ENCODE results near the gene WNK3.

The WNK3 gene

GRCh38 chrX:54294306-54294705 lies 63.5 kb downstream of the WNK3 start:
- H3K4me1 ChIP-seq (ENCODE audit: insufficient read depth, low read length) = no peaks in the 10 kb centered on the region
- no peaks in the 10 kb centered on the region for H3K27me3 ChIP-seq (ENCODE audit: insufficient read depth, low read length)
- no peak overlapping the region for H2AFZ ChIP-seq (ENCODE audit: low read depth, low read length)
- H3K36me3 ChIP-seq (ENCODE audit: insufficient read depth, low read length) = peaks cover 21% of the 10 kb centered on the region
- no peaks in the 10 kb centered on the region for H3K9me3 ChIP-seq (ENCODE audit: low read length)
- no peak overlapping the region for H3K4me3 ChIP-seq (ENCODE audit: low read length)

GRCh38 chrX:54292755-54293154 lies 65.1 kb downstream of the WNK3 start:
- H3K36me3 ChIP-seq (ENCODE audit: insufficient read depth, low read length) = peaks cover 21% of the 10 kb centered on the region
- H3K4me1 ChIP-seq (ENCODE audit: insufficient read depth, low read length) = no peaks in the 10 kb centered on the region
- no peaks in the 10 kb centered on the region for H3K9me3 ChIP-seq (ENCODE audit: low read length)
- no peak overlapping the region for H2AFZ ChIP-seq (ENCODE audit: low read depth, low read length)
- H3K4me3 ChIP-seq (ENCODE audit: low read length) = no peak overlapping the region
- H3K27me3 ChIP-seq (ENCODE audit: insufficient read depth, low read length) = no peaks in the 10 kb centered on the region

GRCh38 chrX:54291758-54292157 lies 66.1 kb downstream of the WNK3 start:
- Histone ChIP-seq H3K4me1 (ENCODE audit: insufficient read depth, low read length) (no peaks in the 10 kb centered on the region), H3K9me3 (ENCODE audit: low read length) (no peaks in the 10 kb centered on the region), H2AFZ (ENCODE audit: low read depth, low read length) (no peak overlapping the region), H3K27me3 (ENCODE audit: insufficient read depth, low read length) (no peaks in the 10 kb centered on the region), H3K4me3 (ENCODE audit: low read length) (no peak overlapping the region), H3K36me3 (ENCODE audit: insufficient read depth, low read length) (peaks cover 19% of the 10 kb centered on the region)

- H3K36me3 ChIP-seq (ENCODE audit: insufficient read depth, low read length) = peaks cover 12% of the 10 kb centered on the region
- H3K4me3 ChIP-seq (ENCODE audit: low read length) = no peak overlapping the region
- H2AFZ ChIP-seq (ENCODE audit: low read depth, low read length) = no peak overlapping the region
- H3K4me1 ChIP-seq (ENCODE audit: insufficient read depth, low read length) = no peaks in the 10 kb centered on the region
- no peaks in the 10 kb centered on the region for H3K27me3 ChIP-seq (ENCODE audit: insufficient read depth, low read length)
- no peaks in the 10 kb centered on the region for H3K9me3 ChIP-seq (ENCODE audit: low read length)
Measured at GRCh38 chrX:54288968-54289367, 68.9 kb downstream of the WNK3 start.

DNA sequence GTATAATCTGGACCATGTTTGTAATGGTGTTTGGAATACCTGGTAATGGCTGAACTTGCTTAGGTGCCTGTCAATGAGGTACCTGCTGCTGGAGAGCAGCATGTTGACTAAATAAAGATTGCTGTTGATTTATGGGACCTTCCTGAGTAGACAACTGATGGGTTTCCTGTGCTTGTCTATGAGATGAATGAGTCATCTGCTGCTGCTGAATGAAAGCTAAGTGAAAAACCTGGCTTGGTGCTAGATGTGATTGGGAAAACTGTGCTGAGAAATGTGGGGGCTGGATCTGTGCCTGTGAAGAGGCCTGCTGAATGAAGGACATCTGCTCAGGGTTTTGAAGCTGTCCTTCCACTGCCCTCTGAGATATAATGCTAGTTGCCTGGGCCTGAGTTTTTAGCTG lies 69.6 kb downstream of the WNK3 start:
- Histone ChIP-seq H3K27me3 (ENCODE audit: insufficient read depth, low read length) (no peaks in the 10 kb centered on the region), H3K4me1 (ENCODE audit: insufficient read depth, low read length) (no peaks in the 10 kb centered on the region), H3K4me3 (ENCODE audit: low read length) (no peak overlapping the region), H3K9me3 (ENCODE audit: low read length) (no peaks in the 10 kb centered on the region), H2AFZ (ENCODE audit: low read depth, low read length) (no peak overlapping the region), H3K36me3 (ENCODE audit: insufficient read depth, low read length) (peaks cover 6% of the 10 kb centered on the region)

GRCh38 chrX:54281676-54282075 lies 76.2 kb downstream of the WNK3 start:
- H3K27me3 ChIP-seq (ENCODE audit: insufficient read depth, low read length) = no peaks in the 10 kb centered on the region
- no peaks in the 10 kb centered on the region for H3K4me1 ChIP-seq (ENCODE audit: insufficient read depth, low read length)
- H3K36me3 ChIP-seq (ENCODE audit: insufficient read depth, low read length) = no peaks in the 10 kb centered on the region
- no peak overlapping the region for H3K4me3 ChIP-seq (ENCODE audit: low read length)
- H2AFZ ChIP-seq (ENCODE audit: low read depth, low read length) = no peak overlapping the region
- H3K9me3 ChIP-seq (ENCODE audit: low read length) = no peaks in the 10 kb centered on the region

DNA sequence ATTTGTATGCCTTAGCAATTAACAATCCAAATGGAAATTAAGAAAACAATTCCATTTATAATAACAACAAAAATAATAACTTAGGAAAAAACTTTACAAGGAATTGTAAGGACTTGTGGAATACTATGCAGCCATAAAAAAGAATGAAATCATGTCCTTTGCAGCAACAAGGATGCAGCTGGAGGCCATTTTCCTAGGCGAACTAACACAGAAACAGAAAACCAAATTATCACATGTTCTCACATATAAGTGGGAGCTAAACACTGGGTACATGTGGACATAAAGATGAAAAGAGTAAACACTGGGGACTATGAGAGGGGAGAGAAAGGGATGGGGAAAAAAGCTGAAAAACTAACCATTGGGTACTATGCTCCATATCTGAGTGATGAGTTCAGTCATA lies 77.4 kb downstream of the WNK3 start:
- Histone ChIP-seq H3K36me3 (ENCODE audit: insufficient read depth, low read length) (no peaks in the 10 kb centered on the region), H2AFZ (ENCODE audit: low read depth, low read length) (no peak overlapping the region), H3K4me3 (ENCODE audit: low read length) (no peak overlapping the region), H3K4me1 (ENCODE audit: insufficient read depth, low read length) (no peaks in the 10 kb centered on the region), H3K9me3 (ENCODE audit: low read length) (no peaks in the 10 kb centered on the region), H3K27me3 (ENCODE audit: insufficient read depth, low read length) (no peaks in the 10 kb centered on the region)

DNA sequence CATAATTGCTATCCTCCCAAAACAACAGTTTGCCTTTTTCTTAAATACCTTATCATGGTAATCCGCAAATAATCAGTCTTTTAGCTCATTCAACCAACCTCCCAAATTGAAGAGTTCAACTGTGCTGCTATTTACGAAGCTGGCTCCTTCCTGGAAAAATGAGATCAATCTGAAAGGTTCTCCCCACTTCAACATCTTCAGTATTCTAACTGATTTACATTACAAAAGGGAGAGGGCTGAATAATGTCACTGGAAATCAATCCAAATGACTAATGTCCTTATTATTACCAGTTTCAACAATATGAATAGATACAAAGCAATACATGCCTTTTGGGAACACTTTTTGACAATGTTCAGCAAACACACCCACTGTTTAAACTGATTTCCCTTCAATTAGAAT lies 86.2 kb downstream of the WNK3 start:
- no peaks in the 10 kb centered on the region for H3K36me3 ChIP-seq (ENCODE audit: insufficient read depth, low read length)
- H3K27me3 ChIP-seq (ENCODE audit: insufficient read depth, low read length) = no peaks in the 10 kb centered on the region
- no peak overlapping the region for H3K4me3 ChIP-seq (ENCODE audit: low read length)
- no peaks in the 10 kb centered on the region for H3K9me3 ChIP-seq (ENCODE audit: low read length)
- H2AFZ ChIP-seq (ENCODE audit: low read depth, low read length) = no peak overlapping the region
- H3K4me1 ChIP-seq (ENCODE audit: insufficient read depth, low read length) = peaks cover 14% of the 10 kb centered on the region

GRCh38 chrX:54248309-54248708 lies 109.5 kb downstream of the WNK3 start:
- Histone ChIP-seq H2AFZ (ENCODE audit: low read depth, low read length) (no peak overlapping the region), H3K27me3 (ENCODE audit: insufficient read depth, low read length) (no peaks in the 10 kb centered on the region), H3K36me3 (ENCODE audit: insufficient read depth, low read length) (peaks cover 6% of the 10 kb centered on the region), H3K9me3 (ENCODE audit: low read length) (no peaks in the 10 kb centered on the region), H3K4me1 (ENCODE audit: insufficient read depth, low read length) (no peaks in the 10 kb centered on the region), H3K4me3 (ENCODE audit: low read length) (no peak overlapping the region)

GRCh38 chrX:54246866-54247265 lies 111.0 kb downstream of the WNK3 start:
- Histone ChIP-seq H3K4me3 (ENCODE audit: low read length) (no peak overlapping the region), H3K9me3 (ENCODE audit: low read length) (no peaks in the 10 kb centered on the region), H3K4me1 (ENCODE audit: insufficient read depth, low read length) (no peaks in the 10 kb centered on the region), H3K36me3 (ENCODE audit: insufficient read depth, low read length) (peaks cover 6% of the 10 kb centered on the region), H2AFZ (ENCODE audit: low read depth, low read length) (no peak overlapping the region), H3K27me3 (ENCODE audit: insufficient read depth, low read length) (no peaks in the 10 kb centered on the region)

DNA sequence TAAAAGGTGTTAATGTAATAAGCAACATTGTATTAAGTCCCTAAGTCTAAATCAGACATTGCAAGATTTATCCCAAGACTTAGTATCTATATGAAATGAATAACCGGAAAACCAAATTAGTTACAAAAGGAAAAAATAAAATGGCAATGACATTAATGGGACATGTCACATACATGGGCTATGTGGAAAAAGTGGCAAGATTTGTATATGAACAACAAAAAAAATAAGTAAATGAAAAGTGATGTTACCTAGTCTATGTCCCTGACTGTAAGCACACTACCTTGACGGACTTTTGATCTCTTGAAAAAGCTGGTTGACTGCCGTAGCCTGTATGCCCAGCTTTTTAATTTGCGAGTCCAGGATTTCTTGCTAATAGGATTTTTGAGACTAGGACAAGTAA lies 119.3 kb downstream of the WNK3 start:
- H3K9me3 ChIP-seq (ENCODE audit: low read length) = no peaks in the 10 kb centered on the region
- H3K4me3 ChIP-seq (ENCODE audit: low read length) = no peak overlapping the region
- H3K36me3 ChIP-seq (ENCODE audit: insufficient read depth, low read length) = peaks cover 9% of the 10 kb centered on the region
- H2AFZ ChIP-seq (ENCODE audit: low read depth, low read length) = no peak overlapping the region
- H3K27me3 ChIP-seq (ENCODE audit: insufficient read depth, low read length) = no peaks in the 10 kb centered on the region
- H3K4me1 ChIP-seq (ENCODE audit: insufficient read depth, low read length) = no peaks in the 10 kb centered on the region

DNA sequence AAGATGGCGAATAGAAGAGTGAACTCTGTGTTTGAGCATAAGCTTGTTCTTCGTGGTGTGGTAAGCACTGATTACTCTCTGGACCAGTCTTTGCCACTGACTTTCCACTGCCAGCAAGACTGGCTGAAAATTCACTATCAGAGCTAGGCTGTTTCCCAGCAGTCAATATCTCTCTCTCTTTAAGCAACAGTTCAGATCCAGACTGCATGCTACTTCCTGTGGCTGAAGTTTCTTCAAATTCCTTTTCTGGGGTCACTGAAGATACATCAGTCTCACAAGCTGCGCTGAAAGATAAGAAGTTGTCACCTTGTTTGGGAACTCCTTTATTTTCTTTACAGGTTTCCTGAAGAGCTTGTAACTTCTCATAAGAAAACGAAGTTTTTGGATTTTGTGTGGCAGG lies 120.8 kb downstream of the WNK3 start:
- no peaks in the 10 kb centered on the region for H3K27me3 ChIP-seq (ENCODE audit: insufficient read depth, low read length)
- no peaks in the 10 kb centered on the region for H3K9me3 ChIP-seq (ENCODE audit: low read length)
- H3K4me1 ChIP-seq (ENCODE audit: insufficient read depth, low read length) = no peaks in the 10 kb centered on the region
- no peak overlapping the region for H3K4me3 ChIP-seq (ENCODE audit: low read length)
- no peak overlapping the region for H2AFZ ChIP-seq (ENCODE audit: low read depth, low read length)
- H3K36me3 ChIP-seq (ENCODE audit: insufficient read depth, low read length) = peaks cover 12% of the 10 kb centered on the region

- H3K9me3 ChIP-seq (ENCODE audit: low read length) = no peaks in the 10 kb centered on the region
- no peak overlapping the region for H3K4me3 ChIP-seq (ENCODE audit: low read length)
- H3K27me3 ChIP-seq (ENCODE audit: insufficient read depth, low read length) = no peaks in the 10 kb centered on the region
- peaks cover 9% of the 10 kb centered on the region for H3K36me3 ChIP-seq (ENCODE audit: insufficient read depth, low read length)
- H3K4me1 ChIP-seq (ENCODE audit: insufficient read depth, low read length) = no peaks in the 10 kb centered on the region
- no peak overlapping the region for H2AFZ ChIP-seq (ENCODE audit: low read depth, low read length)
Measured at GRCh38 chrX:54230435-54231148, 127.3 kb downstream of the WNK3 start.

DNA sequence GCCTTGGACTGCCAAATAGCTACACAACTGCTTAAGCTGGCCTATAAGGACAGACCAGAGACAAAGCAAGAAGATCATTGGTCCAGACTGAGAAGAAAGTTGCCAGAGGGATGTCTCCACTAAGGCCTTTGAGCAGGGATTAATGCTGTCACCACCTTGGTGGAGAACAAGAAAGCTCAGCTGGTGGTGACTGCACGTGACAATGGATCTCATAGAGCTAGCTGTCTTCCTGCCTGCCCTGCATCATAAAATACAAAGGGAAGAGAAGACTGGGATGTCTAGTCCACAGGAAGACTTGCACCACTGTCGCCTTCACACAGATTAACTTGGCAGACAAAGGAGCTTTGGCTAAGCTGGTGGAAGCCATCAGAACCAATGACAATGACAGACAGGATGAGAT lies 134.3 kb downstream of the WNK3 start:
- Histone ChIP-seq H3K27me3 (ENCODE audit: insufficient read depth, low read length) (no peaks in the 10 kb centered on the region), H3K9me3 (ENCODE audit: low read length) (no peaks in the 10 kb centered on the region), H2AFZ (ENCODE audit: low read depth, low read length) (no peak overlapping the region), H3K36me3 (ENCODE audit: insufficient read depth, low read length) (no peaks in the 10 kb centered on the region), H3K4me3 (ENCODE audit: low read length) (no peak overlapping the region), H3K4me1 (ENCODE audit: insufficient read depth, low read length) (no peaks in the 10 kb centered on the region)

Data from neuron (in vitro differentiated cells).